GM19043 (cell line): ENCODE results near the gene MYO15A.

Experiments
- ATAC-seq: cut with Tn5 transposase; IDR thresholded peaks from one replicate; pipeline ENCODE4 v1.9.1; 2021; ENCODE audit warnings: low read depth; ENCODE audit not compliant: unreplicated experiment

The MYO15A gene

DNA sequence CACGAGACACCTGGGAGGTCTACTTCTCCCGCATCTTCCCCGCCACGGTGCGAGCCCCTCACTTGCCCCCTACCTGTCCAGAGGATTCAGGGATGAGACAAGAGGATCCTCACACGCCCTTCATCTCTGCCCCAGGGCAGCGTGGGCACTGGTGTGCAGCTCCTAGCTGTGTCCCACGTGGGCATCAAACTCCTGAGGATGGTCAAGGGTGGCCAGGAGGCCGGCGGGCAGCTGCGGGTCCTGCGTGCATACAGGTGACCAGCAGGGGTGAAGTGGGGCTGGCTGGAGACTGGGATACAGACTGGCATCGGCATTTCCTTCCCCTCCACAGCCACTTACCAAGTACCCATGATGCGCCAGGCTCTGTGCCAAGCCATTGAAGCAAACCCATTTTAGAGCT is 46.6 kb downstream of the MYO15A start:
- no peak for ATAC-seq

DNA sequence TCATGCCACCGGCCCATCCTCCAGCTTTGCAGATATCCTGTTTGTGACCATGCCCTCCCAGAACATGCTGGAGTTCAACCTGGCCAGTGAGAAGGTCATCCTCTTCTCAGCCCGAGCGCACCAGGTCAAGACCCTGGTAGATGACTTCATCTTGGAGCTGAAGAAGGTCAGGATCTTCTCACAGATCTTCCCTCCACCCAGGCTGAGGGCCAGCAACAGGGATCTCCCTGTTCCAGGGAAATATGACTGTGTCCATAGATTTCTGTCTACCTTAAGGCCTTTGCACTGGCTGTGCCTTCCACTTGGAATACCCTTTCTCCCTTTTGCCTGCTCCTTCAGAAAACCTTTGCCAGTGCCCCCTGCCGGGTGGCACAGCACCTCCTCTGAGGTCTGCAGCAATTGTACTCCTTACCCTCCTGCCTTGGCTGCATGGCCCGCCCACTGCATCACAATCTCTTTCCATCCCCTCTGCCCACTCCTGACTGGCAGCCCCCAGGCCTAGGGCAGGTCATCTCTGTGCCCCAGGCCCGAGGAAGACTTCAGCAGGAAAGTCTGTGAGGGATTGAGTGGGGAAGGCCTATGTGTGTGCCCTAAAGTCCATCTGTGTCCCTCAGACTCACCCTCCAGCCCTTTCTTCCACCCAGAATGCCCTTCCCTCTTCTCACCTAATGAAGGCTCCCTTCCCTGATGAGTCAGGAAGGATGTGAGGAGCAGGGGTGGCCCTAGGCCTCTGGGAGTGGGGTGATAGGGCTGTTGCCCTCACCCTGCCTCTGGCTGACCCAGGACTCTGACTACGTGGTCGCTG is 47.8 kb downstream of the MYO15A start:
- no peak for ATAC-seq

DNA sequence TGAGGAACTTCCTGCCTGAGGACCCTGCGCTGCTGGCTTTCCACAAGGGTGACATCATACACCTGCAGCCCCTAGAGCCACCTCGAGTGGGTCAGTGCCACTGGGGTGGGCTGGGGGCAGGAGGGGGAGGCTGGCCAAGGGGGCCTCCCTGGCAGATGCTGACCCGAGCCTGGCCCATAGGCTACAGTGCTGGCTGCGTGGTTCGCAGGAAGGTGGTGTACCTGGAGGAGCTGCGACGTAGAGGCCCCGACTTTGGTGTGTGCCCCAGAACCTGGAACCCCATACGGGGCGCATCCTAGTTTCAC is 48.4 kb downstream of the MYO15A start:
- ATAC-seq, result no peak

DNA sequence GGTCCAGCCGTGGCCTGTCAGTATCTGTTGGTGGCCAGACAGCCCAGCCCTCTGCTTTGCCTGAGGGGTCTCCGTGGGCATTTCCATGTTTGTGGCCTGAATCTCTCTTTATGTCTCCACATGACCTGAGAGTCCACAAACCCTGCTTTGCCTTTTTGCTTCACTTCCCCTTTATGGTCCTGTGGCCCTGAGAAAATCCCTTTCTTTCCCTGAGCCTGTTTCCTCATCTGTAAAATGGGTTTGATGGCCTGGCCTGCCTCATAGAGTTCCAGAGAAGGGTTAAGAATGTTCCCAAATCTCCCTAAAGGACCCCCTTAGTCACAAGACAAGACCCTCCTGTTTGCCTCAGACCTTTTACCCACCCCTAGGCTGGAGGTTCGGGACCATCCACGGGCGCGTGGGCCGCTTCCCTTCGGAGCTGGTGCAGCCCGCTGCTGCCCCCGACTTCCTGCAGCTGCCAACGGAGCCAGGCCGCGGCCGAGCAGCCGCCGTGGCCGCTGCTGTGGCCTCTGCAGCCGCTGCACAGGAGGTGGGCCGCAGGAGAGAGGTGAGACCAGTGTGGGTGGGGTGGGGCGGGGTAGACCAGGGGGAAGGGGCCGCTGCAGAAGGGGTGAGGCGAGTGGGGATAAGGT is 48.9 kb downstream of the MYO15A start:
- no peak for ATAC-seq

DNA sequence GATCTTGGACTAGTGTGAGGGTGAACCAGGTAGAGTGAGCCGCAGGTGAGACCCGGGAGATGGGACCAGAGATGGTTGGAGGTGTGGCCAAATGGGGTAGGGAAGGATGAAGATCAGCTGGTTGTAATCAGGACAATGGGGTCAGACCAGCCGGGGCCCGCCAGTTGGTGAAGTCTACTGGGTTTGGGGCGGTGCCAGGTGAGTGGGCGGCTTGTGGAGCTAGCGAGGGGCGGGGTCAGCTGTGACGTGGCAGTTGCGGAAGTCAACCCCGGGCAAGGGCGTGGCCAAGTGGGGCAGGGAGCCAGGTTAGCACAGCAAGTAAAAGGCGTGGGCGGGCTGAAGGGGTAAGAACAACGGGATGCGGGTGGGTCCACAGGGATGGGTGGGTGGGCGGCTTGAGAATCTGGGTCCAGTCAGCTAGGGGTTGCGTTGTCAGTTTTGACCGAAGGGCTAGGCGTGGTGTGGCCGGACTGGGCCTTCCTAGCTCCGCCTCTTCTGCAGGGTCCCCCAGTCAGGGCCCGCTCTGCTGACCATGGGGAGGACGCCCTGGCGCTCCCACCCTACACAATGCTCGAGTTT is 49.6 kb downstream of the MYO15A start:
- ATAC-seq, result peak; percentile 60

DNA sequence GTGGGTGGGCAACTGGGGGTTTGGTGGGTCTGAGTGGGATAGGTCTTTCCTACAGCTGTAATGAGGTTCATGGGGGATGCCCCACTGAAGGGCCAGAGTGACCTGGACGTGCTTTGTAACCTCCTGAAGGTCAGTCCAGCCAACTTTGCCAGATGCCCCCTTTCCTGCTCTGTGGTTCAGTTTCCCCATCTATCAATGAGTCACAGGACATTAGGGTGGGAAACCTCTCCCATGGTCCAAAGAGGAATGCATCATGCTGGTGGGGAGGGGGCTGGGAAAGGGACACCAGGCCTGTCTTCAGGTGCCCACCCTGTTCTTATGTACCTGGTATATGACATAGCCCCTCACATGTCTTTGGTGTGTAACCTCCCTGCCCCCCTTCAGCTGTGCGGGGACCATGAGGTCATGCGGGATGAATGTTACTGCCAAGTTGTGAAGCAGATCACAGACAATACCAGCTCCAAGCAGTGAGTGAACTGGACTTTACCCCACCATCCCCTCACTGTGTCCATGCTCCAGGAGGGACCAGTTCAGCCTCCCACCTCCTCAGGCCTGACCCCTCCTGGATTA is 51.1 kb downstream of the MYO15A start:
- ATAC-seq, result no peak

DNA sequence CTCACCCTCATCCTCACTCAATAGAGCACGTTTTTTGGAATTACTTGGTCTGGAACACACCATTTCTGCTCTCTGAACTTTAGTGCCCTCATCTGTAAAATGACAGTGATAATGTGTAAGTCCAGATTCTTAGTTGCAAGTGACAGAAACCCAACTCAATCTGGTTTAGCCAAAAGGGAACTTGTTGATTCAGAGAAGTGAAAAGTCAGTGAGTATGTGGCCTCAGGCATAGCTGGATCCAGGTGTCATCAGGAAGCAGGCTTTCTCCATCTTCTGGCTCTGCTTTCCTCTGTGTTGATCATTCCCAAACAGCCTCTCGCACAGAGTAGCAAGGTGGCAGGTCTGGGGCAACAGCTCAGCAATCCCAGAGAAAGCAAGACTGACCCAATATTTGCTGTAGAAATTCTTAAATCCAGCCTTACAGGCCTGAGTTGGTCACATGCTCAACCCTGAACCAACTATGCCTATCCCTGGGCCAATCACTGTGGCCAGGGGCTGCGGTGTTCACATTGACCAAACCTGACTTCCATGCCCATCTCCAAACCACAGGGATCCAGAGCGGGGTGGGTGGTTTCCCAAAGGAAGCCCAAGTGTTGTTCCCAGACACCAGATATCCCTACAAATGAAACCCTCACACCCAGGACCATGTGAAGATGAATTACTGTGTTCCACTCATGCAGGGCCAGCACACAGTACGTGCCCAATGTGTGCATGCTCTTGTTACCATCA is 51.7 kb downstream of the MYO15A start:
- ATAC-seq, result no peak

DNA sequence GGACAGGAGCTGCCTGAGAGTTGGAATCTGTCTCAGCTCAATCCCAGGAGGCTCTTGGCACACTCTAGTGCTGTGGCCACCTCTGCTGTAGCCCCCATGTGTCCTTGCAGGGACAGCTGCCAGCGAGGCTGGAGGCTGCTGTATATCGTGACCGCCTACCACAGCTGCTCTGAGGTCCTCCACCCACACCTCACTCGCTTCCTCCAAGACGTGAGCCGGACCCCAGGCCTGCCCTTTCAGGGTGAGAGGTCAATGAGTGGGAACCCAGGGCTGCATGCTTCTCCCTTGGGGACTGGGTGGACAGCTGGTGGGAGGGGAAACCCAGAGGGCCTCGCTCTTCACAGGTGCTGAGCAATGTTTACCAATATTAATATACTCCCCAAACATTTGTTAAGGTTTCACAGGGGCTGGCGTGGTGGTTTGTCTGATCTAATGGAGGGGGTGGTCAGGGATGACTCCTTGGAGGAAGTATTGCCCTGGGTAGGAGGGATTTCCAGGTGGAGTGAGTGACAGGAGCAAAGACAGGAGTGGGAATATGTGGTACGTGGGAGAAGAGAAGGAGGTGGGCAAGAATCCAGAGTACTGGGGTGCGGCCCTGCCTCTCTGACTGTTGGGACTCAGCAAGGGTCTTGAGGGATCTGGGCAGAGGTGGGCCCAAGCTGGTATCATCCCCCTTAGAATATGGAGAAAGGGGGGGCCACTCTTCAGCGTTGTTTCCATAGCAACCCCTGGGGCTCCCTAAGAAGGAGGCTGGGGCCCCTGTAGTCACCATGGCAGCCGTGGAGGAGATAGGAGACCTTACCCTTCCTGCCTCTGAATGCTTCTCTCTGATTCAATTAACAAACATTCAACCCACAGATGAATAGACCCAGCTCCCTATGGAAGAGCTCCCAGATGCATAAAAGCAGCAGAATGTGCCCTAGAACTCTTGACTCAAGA is 52.9 kb downstream of the MYO15A start:
- no peak for ATAC-seq

DNA sequence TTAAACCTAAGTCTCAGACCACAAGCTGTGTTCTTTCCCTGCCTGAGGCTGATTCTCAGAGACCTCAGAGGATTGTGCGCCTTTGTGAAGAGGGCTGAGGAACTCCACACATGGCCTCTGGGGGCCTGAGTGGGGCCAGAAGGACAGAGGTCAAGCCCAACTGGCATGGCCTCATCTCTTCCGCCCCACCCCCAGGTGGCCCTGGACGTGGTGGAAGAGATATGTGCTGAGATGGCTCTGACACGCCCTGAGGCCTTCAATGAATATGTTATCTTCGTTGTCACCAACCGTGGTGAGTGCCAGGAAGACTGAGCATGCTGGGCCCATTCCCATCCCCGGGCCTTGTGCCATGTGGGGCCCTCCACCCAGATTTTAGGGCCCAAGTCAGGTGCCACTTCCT is 55.0 kb downstream of the MYO15A start:
- no peak for ATAC-seq

DNA sequence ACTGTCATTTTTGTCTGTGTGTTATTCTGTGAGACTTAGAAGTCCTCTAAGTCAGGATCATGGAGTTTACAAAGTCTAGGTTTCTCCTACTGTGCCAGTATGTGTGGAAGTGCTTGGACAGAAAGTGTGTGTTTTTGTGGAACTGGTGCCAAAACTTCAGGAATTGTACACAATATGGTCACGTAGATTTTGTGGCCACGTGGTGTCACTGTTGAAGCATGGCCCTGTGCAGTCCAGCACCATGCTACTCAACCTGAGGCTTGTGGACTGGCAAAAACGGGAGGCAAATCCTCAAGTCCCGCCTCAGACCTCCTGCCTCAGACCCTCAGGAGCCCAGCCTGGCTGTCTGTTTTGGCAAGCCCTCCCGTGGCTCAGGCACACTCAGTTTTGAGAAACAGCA is 58.3 kb downstream of the MYO15A start:
- ATAC-seq, result no peak

DNA sequence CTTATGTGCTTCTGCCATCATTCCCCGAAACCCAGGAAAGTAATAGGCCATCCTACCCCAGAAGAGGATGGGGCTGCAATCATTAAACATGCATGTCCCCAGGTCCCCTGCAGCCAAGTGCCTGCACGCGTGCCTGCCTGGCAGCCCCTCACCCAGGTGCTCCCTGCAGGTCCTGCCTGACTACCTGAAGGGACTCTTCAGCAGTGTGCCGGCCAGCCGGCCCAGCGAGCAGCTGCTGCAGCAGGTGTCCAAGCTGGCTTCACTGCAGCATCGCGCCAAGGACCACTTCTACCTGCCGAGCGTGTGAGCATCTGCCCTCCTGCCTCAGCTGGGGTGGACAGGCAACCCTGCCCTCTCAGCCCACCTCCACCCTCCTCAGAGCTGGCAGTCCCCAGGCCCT is 58.9 kb downstream of the MYO15A start:
- no peak for ATAC-seq

DNA sequence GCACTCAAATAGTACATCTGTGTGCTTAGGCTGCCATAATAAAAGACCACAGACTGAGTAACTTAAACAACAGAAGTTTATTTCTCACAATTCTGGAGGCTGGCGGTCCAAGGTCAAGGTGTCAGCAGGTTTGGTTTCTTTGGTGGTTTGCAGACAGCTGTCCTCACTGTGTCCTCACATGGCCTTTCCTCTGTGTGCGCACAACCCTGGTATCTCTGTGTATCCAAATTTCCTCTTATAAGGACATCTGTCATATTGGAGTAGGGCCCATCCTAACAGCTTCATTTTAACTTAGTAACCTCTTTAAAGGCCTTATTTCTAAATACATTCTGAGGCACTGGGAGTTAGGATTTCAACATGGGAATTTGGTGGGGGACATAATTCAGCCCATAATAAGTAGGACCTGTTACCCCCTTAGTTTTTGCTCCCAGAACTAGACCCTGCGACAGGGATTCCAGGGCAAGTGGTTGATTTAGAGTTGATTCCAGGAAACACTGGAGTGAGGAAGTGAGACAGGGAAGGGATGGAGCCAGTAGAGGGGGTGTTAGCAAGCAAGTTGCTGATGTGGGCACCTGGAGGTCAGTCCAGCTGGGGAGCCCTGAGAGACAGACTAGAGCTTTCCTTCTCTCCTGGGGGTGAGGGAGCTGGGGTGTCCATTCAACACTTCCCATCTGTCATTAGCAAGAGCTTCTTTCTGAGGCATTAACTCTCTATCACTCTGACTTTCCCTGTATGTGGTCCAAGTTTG is 64.1 kb downstream of the MYO15A start:
- ATAC-seq, result no peak

DNA sequence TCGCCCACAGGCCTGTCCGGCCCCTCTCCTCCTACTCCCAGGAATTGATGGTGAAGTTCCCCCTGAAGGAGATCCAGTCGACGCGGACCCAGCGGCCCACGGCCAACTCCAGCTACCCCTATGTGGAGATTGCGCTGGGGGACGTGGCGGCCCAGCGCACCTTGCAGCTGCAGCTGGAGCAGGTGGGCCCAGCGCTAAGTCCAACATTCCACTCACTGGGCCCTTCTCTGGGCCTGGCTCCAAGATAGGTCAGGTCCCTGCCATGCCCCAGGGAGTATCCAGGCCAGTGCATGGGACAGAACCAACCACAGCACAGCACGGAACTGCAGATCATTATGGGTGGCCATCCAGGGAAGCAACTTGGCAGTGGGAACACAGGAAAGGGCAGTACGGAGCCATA is 65.2 kb downstream of the MYO15A start:
- no peak for ATAC-seq

DNA sequence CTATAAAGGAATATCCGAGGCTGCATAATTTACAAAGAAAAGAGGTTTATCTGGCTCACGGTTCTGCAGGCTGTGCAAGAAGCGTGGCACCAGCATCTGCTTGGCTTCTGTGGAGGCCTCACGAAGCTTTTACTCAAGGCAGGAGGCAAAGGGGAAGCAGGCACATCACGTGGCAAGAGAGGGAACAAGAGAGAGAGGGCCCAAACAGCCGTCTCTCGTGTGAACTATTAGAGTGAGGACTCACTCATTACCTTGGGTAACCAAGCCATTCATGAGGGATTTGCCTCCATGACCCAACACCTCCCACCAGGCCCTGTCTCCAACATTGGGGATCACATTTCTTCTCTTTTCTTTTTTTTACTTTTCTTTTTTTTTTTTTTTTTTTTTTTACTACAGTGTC is 67.6 kb downstream of the MYO15A start:
- no peak for ATAC-seq

DNA sequence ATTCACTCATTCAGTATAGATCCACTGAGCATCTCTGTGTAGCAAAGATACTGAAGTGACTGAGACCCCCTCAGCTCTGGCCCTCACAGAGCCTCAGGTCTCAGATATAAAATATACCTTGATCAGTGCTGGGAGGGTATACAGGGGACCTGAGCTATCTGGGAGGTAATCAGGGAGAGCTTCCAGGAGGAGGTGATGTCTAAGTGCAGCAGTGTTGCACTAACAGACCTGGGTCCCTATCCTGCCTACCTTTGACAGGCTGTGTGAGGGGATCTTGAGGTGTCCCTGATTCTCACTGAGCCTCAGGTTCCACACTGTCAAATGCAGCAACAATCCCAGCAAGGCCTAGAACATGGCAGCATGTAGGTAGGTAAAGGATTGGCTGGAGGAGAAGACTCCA is 68.6 kb downstream of the MYO15A start:
- no peak for ATAC-seq

DNA sequence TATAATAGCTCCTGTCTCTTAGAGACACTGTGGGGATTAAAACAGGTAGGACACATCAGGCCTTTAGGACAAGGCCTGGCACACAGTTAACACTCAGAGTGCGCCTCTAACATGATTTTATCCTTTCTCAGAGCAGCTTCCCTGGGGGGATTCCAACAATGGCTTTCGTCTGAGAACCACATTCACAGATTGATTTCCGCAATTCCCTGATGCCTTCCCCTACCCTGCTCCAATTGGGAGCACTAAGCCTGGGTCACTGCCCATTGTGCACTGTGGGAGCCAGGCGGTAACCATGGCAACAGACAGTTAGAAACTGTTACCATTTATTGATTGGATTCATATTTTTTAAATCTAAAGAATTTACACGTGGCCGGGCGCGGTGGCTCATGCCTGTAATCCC is 69.2 kb downstream of the MYO15A start:
- ATAC-seq, result no peak

DNA sequence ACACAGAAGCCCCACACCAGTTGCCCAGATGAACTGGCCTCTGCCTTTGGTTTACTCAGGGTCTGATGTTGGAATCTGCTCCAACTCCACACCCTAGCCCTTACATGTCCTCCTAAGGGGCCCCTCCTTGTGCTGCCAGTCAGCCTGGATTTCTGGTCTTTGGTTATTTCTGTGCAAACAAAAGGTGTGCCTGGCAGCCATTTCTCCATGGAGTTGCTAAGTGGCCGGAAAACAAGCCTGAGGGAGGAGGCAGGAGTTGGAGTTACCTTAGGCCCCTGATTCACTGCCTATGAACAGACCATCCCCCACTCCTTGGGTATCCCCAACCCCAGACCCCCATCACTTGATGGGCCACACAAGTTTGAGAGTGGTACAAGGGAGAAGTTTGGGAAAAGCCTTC is 70.6 kb downstream of the MYO15A start:
- ATAC-seq, result no peak

DNA sequence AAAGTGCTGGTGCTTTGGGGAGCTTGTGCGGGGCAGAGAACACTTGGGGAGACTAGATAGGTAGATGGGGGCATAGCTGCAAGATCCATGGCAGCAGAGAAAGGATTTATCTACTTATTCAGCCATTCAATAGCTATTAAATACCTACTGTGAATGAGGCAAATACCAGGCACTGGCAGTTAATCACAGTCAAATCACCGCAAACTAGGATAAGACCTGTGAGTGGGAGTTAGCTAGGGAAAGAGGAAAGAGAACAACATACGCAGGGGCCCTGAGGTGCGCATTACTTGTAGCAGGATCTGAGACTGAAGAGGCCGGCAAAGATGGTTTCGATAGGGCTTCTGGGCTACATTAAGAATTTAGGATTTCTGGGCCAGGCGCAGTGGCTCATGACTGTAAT is 71.2 kb downstream of the MYO15A start:
- ATAC-seq, result no peak

DNA sequence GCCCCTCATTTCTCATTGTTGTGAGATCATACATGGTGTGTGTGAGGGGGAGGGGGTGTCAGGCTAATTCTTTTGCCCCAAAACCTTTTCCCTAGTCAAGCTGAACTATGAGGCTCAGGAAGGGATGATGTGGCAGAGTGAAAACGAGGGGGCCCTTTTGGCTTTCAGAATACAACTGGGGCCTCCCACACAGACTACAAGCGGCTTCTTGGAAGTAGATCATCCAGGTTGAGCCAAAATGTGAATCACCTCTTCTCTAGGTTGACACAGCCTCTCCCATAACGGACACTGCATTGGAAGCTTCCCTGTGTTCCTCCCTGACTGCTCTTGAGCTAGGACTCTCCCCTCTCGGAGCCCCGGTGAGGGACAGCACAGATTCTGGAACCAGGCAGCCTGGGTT is 72.8 kb downstream of the MYO15A start:
- ATAC-seq, result no peak
